IMR-90 (cell line): ENCODE measurements around the gene GPR152.

Experiments used
- BHLHE40 ChIP-seq: fragments of 150-350 bp; IDR thresholded peaks from 2 replicates; pipeline ENCODE4 v1.6.1; 2016; ENCODE audit warnings: mild to moderate bottlenecking, low read depth, low read length
- CHD1 ChIP-seq: IDR thresholded peaks from 2 replicates; pipeline ENCODE4 v1.6.1; 2012; ENCODE audit warnings: low read depth, low read length, improper control_type of control experiment
- CTCF ChIP-seq: conservative IDR thresholded peaks from 2 replicates; pipeline ENCODE4 v1.5.1; 2012; ENCODE audit warnings: mild to moderate bottlenecking, low read depth, low read length, improper control_type of control experiment
- ELK1 ChIP-seq: fragments of 150-350 bp; IDR thresholded peaks from 2 replicates; pipeline ENCODE4 v1.6.1; 2016; ENCODE audit warnings: low read depth, mild to moderate bottlenecking, low read length, moderate library complexity, borderline replicate concordance
- FOS ChIP-seq: fragments of 150-350 bp; IDR thresholded peaks from 2 replicates; pipeline ENCODE4 v1.6.1; 2016; ENCODE audit warnings: low read depth, low read length
- MAZ ChIP-seq: IDR thresholded peaks from 2 replicates; pipeline ENCODE4 v1.6.1; 2012; ENCODE audit warnings: low read depth, mild to moderate bottlenecking, low read length, improper control_type of control experiment, moderate library complexity, borderline replicate concordance
- MXI1 ChIP-seq: IDR thresholded peaks from 2 replicates; pipeline ENCODE4 v1.6.1; 2012; ENCODE audit warnings: low read depth, mild to moderate bottlenecking, low read length, moderate library complexity, borderline replicate concordance
- POLR2A ChIP-seq: IDR thresholded peaks from 2 replicates; pipeline ENCODE4 v1.6.1; 2012; ENCODE audit warnings: mild to moderate bottlenecking, low read depth, low read length
- RAD21 ChIP-seq: IDR thresholded peaks from 2 replicates; pipeline ENCODE4 v1.6.1; 2012; ENCODE audit warnings: low read length, improper control_type of control experiment
- SMC3 ChIP-seq: fragments of 150-350 bp; IDR thresholded peaks from 2 replicates; pipeline ENCODE4 v1.6.1; 2016; ENCODE audit warnings: low read depth, mild to moderate bottlenecking, antibody characterized with exemption, low read length, moderate library complexity

GRCh38 chr11:67411785-67412152 lies 40.8 kb downstream of the GPR152 start:
- TF ChIP-seq BHLHE40 (no peak), POLR2A (no peak), CTCF (no peak), MAZ (no peak), RAD21 (no peak), SMC3 (no peak), ELK1 (no peak), CHD1 (no peak), MXI1 (no peak), FOS (no peak)
